GM13976 (cell line): ENCODE measurements around the gene HELLS.
A peak's percentile ranks its signal among the peaks of the same experiment; 100 is the strongest.
"Not testable (repeated sequence)": the region's sequence is repeated elsewhere in the genome, so short reads cannot be mapped to it uniquely, and the experiment has no call there.

Source experiments
- DNase-seq: peaks from one replicate; pipeline ENCODE4 v3.0.0; 2012; ENCODE audit warnings: low spot score
- in situ Hi-C: fragments of 300-500 bp; cut with MboI; formaldehyde crosslinking; loops from one replicate; pipeline ENCODE4 v1.12.0; 2022; ENCODE audit warnings: low sequenced_read_pairs, mixed read lengths, inconsistent platforms; ENCODE audit not compliant: unreplicated experiment
- TF ChIP-seq, protein P1 (sequence below): IDR thresholded peaks from 2 replicates; pipeline ENCODE4 v1.5.1; 2012; ENCODE audit warnings: borderline replicate concordance, mild to moderate bottlenecking; ENCODE audit not compliant: insufficient read depth; ENCODE audit errors: extremely low read depth, missing control alignments, control extremely low read depth

Gene HELLS

GRCh38 chr10:94524711-94525110 lies 20.9 kb upstream of the HELLS start:
- no peak for DNase-seq
- TF ChIP-seq, protein P1, sequence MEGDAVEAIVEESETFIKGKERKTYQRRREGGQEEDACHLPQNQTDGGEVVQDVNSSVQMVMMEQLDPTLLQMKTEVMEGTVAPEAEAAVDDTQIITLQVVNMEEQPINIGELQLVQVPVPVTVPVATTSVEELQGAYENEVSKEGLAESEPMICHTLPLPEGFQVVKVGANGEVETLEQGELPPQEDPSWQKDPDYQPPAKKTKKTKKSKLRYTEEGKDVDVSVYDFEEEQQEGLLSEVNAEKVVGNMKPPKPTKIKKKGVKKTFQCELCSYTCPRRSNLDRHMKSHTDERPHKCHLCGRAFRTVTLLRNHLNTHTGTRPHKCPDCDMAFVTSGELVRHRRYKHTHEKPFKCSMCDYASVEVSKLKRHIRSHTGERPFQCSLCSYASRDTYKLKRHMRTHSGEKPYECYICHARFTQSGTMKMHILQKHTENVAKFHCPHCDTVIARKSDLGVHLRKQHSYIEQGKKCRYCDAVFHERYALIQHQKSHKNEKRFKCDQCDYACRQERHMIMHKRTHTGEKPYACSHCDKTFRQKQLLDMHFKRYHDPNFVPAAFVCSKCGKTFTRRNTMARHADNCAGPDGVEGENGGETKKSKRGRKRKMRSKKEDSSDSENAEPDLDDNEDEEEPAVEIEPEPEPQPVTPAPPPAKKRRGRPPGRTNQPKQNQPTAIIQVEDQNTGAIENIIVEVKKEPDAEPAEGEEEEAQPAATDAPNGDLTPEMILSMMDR: no peak
- in situ Hi-C loops: no loop called here

DNA sequence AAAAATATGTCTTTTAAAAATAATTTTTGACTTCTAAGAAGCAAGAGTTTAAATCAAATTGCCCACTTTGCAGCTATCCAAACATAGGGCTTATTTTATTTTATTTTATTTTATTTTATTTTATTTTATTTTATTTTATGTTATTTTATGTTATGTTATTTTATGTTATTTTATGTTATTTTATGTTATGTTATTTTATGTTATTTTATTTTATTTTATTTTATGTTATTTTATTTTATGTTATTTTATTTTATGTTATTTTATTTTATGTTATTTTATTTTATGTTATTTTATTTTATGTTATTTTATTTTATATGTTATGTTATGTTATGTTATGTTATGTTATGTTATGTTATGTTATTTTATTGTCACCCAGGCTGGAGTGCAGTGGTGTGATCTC lies 14.0 kb upstream of the HELLS start:
- DNase-seq, in situ Hi-C loops: not testable (repeated sequence)

GRCh38 chr10:94533027-94533426 lies 12.6 kb upstream of the HELLS start:
- no peak for DNase-seq
- TF ChIP-seq, protein P1: no peak
- in situ Hi-C loops: no loop called here

DNA sequence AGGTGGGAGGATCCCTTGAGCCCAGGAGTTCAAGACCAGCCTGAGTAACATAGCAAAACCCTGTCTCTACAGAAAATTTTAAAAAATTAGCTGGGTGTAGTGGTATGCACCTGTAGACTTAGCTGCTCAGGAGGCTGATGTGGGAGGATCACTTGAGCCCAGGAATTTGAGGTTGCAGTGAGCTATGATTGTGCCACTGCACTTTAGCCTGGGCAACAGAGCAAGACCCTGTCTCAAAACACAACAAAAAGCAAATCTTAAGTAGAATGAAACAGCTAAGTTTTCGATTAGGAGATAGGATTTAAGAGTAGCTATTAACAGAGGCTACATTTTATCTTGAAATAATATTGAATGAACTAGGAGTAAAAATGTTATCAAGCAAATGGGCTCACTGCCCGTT lies 3.3 kb upstream of the HELLS start:
- DNase-seq, in situ Hi-C loops: not testable (repeated sequence)

GRCh38 chr10:94546049-94546900 lies 687 bp downstream of the HELLS start:
- in situ Hi-C loops: no loop called here
- TF ChIP-seq, protein P1: no peak
- DNase-seq: peak; percentile 32

- DNase-seq: no peak
- TF ChIP-seq, protein P1: no peak
- in situ Hi-C loops: no loop called here
These were observed 1.3 kb downstream of the HELLS start for GRCh38 chr10:94546901-94547185.

- TF ChIP-seq, protein P1: no peak
- in situ Hi-C loops: no loop called here
- no peak for DNase-seq
These were observed 3.6 kb downstream of the HELLS start for GRCh38 chr10:94549221-94549620.

- DNase-seq, in situ Hi-C loops: not testable (repeated sequence)
These were observed 22.2 kb downstream of the HELLS start for GRCh38 chr10:94567714-94568307.
